Stimulated activated memory B cell treated with anti-CD40 and anti-IgM and Interleukin-4, amounts not matched to agents 10 μg/mL and 1 μg/mL and 100 μg/mL, for 72 hours (primary cell): ENCODE measurements around the gene NALCN.

Experiments
- ATAC-seq: fragments of 150-1000 bp; cut with Tn5 transposase; 2 replicates; pipeline ENCODE4 v1.10.0; 2021
- H3K27ac Mint-ChIP-seq: one replicate; pipeline ENCODE4 v1.8.0; 2022; ENCODE audit warnings: mild to moderate bottlenecking, mixed read lengths
- H3K27me3 Mint-ChIP-seq: one replicate; pipeline ENCODE4 v1.8.0; 2022; ENCODE audit warnings: mixed read lengths
- H3K36me3 Mint-ChIP-seq: one replicate; pipeline ENCODE4 v1.8.0; 2022; ENCODE audit warnings: mixed read lengths
- H3K4me1 Mint-ChIP-seq: one replicate; pipeline ENCODE4 v1.8.0; 2022; ENCODE audit warnings: mixed read lengths
- H3K4me3 Mint-ChIP-seq: one replicate; pipeline ENCODE4 v1.8.0; 2022; ENCODE audit warnings: mild to moderate bottlenecking, moderate library complexity, mixed read lengths
- H3K9me3 Mint-ChIP-seq: one replicate; pipeline ENCODE4 v1.8.0; 2022; ENCODE audit warnings: mixed read lengths

NALCN gene

DNA sequence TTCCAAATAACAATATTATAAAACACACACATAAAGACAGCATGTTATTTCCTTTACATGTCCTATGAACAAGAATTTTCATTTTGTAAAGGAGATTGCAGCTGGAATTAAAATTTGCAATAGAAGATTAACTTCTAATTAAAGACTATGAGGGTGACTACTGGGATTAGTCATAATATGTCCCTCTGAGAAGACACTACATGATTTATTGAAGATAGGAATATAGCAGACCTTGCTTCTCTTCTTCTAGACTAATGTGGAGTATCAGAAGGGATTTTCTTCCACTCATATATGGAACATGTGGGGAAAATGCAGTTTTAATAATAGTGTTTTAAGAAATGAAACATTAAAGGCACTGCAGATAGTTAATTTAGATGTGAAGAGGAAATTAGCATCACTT, 177.8 kb downstream of the NALCN start:
- no peaks in the 10 kb centered on the region for H3K9me3 Mint-ChIP-seq
- no peaks in the 10 kb centered on the region for H3K36me3 Mint-ChIP-seq
- no peak for ATAC-seq
- H3K27me3 Mint-ChIP-seq = peaks cover 12% of the 10 kb centered on the region
- H3K4me3 Mint-ChIP-seq = no peak overlapping the region
- no peaks in the 10 kb centered on the region for H3K4me1 Mint-ChIP-seq
- no peak overlapping the region for H3K27ac Mint-ChIP-seq

DNA sequence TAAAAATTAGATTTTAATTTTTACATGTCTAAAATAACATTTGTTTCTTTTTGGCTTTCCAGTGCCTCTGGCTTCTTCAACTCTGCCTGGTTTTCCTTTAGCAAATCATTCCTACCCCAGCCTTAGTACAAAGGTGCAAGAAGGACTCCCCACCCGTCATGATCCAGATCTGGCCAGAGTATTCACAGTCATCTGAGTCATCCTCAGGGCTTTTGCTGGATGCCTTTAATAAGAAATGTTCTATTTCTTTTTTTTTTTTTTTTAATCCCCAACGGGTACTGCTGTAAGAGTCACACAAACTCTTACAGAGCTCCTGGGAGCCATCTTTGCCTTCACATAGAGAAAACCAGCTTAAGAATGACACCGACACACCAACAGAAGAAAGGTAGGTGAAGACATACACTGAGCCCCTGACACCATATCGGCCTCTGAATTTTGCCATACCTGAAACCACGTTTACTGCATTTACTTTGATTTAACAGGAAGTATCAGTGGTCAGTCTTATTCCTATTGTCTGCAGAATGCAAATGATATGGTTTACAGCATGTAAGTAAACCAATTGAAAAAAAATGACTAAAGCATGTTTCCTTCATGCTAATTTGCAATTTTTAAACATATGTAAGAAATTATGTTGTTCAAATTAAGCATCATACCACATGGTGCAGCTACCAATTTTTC, 184.4 kb downstream of the NALCN start:
- H3K4me1 Mint-ChIP-seq = no peaks in the 10 kb centered on the region
- no peak overlapping the region for H3K4me3 Mint-ChIP-seq
- no peaks in the 10 kb centered on the region for H3K36me3 Mint-ChIP-seq
- peaks cover 3% of the 10 kb centered on the region for H3K9me3 Mint-ChIP-seq
- H3K27me3 Mint-ChIP-seq = no peaks in the 10 kb centered on the region
- ATAC-seq = no peak
- no peak overlapping the region for H3K27ac Mint-ChIP-seq

DNA sequence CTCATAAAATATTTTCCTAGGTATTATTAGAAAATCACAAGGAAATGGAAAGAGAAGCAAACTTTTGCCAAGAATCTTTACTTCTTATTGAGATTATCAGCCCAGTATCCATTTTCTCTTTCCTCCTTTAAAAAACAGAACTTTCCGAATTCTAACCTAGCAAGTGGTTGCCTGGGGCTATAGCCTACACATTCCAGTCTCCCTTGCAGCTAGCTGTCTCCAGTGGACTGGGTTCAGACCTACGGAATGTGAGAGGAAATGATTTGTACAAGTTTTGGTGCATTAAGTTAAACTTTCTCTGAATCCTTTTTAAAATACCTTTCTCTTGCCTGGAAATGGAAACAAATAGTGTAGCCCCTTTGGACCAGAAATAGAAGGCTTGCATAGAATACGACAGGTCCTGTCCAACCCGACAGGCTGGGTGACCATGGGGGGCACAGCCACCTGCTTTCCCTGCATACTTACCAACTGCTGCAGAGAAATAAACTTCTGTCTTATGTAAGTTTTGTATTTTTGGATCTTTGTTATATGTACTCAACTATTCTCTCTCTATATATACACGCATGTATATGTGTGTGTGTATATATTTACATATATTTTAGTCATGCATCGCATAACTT, 185.9 kb downstream of the NALCN start:
- H3K36me3 Mint-ChIP-seq = no peaks in the 10 kb centered on the region
- H3K27me3 Mint-ChIP-seq = no peaks in the 10 kb centered on the region
- no peak overlapping the region for H3K27ac Mint-ChIP-seq
- ATAC-seq = no peak
- H3K4me1 Mint-ChIP-seq = no peaks in the 10 kb centered on the region
- H3K4me3 Mint-ChIP-seq = no peak overlapping the region
- peaks cover 3% of the 10 kb centered on the region for H3K9me3 Mint-ChIP-seq

DNA sequence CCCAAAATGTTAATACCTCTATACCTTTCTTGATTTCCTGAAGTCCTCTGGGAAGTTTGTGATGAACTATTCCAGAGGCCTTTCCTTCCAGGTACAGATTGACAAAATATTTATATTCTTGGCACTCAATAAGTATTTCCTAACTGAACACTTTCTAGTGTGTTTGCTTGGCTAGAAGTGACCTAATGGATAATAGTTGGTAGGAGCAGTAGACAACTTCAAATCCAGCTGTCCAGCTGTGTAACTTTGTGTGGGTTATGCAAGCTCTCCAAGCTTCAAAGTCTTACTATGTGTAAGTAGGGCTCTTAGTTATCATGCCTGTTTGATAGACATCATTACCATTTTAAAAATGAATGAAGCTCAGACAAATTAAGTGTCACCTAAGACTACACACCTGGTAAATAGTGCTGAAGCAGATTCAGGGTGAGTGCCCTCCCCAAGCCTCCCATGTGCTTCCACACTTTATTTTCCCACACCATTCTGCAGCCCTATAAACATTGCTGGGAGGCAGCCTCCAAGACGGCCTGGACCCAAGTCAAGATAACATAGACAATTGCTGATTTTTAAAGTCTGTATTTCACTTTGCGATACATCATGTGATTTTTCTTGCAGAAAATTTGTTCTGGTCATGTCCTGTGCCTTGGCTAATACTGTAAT, 196.6 kb downstream of the NALCN start:
- ATAC-seq = no peak
- H3K9me3 Mint-ChIP-seq = no peaks in the 10 kb centered on the region
- H3K36me3 Mint-ChIP-seq = no peaks in the 10 kb centered on the region
- no peak overlapping the region for H3K4me3 Mint-ChIP-seq
- H3K27me3 Mint-ChIP-seq = no peaks in the 10 kb centered on the region
- H3K4me1 Mint-ChIP-seq = no peaks in the 10 kb centered on the region
- no peak overlapping the region for H3K27ac Mint-ChIP-seq

DNA sequence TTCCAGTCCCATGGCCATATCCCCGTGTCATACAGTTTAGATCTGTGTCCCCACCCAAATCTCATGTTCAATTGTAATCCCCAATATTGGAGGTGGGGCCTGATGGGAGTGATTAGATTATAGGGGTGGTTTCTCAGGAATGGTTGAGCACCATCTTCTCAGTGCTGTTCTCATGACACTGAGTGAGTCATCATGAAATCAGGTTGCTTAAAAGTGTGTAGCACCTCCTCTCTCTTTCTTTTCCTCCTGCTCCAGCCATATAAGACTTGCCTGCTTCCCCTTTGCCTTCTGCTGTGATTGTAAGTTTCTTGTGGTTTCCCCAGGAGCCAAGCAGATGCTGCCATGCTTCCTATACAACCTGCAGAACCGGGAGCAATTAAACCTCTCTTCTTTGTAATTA, 197.8 kb downstream of the NALCN start:
- Mint-ChIP-seq H3K27ac (no peak overlapping the region), H3K36me3 (no peaks in the 10 kb centered on the region), H3K9me3 (no peaks in the 10 kb centered on the region), H3K4me1 (no peaks in the 10 kb centered on the region), H3K27me3 (no peaks in the 10 kb centered on the region), H3K4me3 (no peak overlapping the region)
- no peak for ATAC-seq

DNA sequence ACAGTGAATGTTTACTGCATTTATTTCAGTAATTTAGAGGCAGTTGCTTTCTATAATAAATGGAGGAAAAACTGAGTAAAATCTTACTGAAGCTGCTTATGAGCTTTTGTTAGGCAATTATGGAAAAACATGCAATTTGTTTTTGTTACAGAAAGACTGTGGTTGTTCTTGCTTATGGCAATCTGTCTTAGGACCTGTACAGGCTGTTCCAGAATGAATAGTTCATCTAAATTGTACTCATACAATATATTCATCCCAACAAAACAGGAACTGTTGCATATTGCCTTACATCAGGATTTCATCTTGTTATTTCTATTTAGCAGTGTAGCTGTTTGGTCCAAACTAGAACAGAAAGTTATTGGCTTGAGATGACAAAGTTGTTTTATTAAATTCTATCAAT, 199.2 kb downstream of the NALCN start:
- no peaks in the 10 kb centered on the region for H3K27me3 Mint-ChIP-seq
- no peak for ATAC-seq
- no peaks in the 10 kb centered on the region for H3K4me1 Mint-ChIP-seq
- H3K4me3 Mint-ChIP-seq = no peak overlapping the region
- H3K36me3 Mint-ChIP-seq = no peaks in the 10 kb centered on the region
- H3K9me3 Mint-ChIP-seq = peaks cover 4% of the 10 kb centered on the region
- no peak overlapping the region for H3K27ac Mint-ChIP-seq

DNA sequence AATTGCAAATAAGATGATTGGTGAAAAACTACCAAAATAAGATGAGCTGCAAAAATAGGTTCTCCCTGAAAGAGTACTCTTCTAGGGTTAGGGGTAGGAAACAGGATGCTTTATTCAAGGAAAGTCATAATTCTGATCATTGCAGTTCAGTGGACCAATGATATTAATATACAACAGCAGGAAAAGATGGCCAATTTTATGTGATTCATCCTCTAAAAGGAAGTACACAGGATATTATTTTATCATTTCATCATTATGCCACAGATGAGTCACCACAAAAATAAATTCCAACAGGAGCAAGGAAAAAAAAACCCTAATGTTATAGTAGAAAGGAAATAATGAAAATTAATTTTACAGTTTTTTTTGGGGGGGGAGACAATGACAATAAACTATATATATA, 205.0 kb downstream of the NALCN start:
- Mint-ChIP-seq H3K4me1 (no peaks in the 10 kb centered on the region), H3K27me3 (no peaks in the 10 kb centered on the region), H3K36me3 (no peaks in the 10 kb centered on the region), H3K27ac (no peak overlapping the region), H3K9me3 (peaks cover 13% of the 10 kb centered on the region), H3K4me3 (no peak overlapping the region)
- no peak for ATAC-seq

DNA sequence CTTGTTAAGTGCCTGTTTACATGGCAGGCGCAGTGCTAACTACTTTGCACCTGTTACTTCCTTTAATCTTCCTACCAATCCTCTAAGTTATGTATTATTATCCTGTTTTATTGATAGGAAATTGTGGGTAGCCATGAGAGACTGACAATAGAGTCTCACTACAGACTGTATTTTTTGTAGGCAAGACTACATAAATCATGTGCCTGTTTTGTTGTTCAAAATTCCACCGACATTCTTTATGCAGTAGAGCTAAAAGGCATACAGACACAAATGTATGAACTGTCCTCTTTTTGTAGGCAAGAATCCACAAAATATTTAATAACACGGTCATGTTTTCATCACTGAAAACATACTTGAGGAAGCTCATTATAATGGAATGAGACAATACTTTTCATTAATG, 205.5 kb downstream of the NALCN start:
- peaks cover 13% of the 10 kb centered on the region for H3K9me3 Mint-ChIP-seq
- H3K27ac Mint-ChIP-seq = no peak overlapping the region
- no peaks in the 10 kb centered on the region for H3K4me1 Mint-ChIP-seq
- H3K36me3 Mint-ChIP-seq = no peaks in the 10 kb centered on the region
- no peaks in the 10 kb centered on the region for H3K27me3 Mint-ChIP-seq
- no peak overlapping the region for H3K4me3 Mint-ChIP-seq
- ATAC-seq = no peak

DNA sequence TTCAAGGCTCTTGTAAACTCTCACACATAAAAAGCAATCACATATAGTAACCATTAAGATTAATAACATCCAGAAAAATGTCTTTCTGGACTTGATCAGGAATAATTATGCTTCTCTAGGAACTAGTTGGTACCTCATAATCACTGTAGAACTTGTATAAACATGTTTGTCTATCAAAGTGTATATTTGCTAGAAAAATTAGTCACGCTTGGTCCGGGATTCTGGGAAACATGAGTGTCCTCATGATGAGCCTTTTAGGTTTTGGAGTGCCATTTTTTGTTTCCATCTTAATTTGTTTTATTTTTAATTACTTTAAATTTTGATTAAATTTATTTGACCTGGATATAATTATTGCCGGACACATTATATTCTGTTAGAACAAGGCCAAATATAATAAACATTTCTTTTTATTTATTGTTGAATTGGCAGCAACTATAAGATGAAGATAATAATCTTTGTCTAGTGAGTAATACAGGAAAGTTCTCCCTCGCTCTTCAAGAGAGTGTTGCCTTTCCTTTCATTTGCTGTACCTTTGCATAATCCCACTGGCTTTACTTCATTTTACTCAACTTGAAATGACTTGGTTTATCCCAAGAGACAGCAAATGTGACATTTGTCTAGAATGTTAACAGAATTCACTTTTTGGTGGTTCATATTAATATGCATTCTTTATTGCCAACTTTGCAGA, 207.0 kb downstream of the NALCN start:
- Mint-ChIP-seq H3K9me3 (peaks cover 13% of the 10 kb centered on the region), H3K36me3 (no peaks in the 10 kb centered on the region), H3K27ac (no peak overlapping the region), H3K4me3 (no peak overlapping the region), H3K27me3 (no peaks in the 10 kb centered on the region), H3K4me1 (no peaks in the 10 kb centered on the region)
- ATAC-seq = no peak

DNA sequence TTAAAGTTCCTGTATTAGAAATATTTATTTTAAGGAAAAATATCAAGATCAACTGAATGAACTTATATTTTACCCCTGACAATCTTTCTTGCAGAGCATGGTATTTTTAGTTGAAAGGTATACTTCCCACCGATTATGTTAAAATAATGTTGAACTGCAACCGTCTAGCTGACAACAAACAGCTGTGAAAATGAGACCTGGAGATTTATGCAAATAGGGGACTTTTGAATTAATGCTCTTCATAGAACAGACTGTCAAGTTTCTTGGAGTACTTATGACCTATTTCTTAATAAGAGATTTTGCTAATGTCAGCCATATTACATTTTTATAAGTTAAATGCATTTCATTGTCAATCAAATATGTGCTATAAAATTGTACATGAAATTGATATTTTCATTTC, 210.9 kb downstream of the NALCN start:
- peaks cover 7% of the 10 kb centered on the region for H3K9me3 Mint-ChIP-seq
- no peak overlapping the region for H3K4me3 Mint-ChIP-seq
- no peaks in the 10 kb centered on the region for H3K4me1 Mint-ChIP-seq
- no peak overlapping the region for H3K27ac Mint-ChIP-seq
- no peaks in the 10 kb centered on the region for H3K27me3 Mint-ChIP-seq
- no peaks in the 10 kb centered on the region for H3K36me3 Mint-ChIP-seq
- no peak for ATAC-seq

DNA sequence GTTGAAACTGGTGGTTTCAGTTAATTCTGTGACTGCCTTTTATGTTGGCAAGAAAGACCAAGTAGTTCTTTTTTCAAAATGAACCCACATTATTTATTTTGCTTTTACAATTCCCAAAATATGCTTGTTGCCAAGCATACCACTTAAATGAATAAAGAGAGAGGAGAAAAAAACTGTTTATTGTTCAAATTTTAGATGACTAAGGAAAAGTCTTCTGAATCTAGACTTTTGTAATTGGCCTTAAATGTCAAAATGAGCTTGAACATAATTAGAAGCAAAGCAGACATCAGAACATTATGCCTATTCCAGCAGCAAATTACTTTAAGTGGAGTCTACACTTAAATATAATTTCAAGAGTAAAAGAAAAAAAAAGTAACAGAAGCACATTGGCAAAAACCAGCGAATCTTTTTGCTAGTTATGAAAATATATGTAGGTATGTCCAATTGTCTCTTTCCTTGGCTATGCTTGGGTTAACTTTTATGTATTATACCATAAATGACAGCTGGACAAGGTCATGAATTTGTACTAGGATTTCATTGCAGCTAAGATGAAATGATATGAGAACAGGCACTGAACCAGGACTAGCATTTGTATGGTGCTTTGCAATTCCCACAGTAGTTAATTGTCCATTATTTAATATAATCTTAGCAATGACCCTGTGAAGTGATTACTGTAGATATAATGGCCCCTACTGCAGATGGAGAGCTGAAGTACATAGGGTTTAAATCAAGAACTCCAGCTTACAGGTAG, 211.9 kb downstream of the NALCN start:
- H3K4me1 Mint-ChIP-seq = no peaks in the 10 kb centered on the region
- no peaks in the 10 kb centered on the region for H3K27me3 Mint-ChIP-seq
- H3K4me3 Mint-ChIP-seq = no peak overlapping the region
- H3K27ac Mint-ChIP-seq = no peak overlapping the region
- ATAC-seq = no peak
- peaks cover 7% of the 10 kb centered on the region for H3K9me3 Mint-ChIP-seq
- no peaks in the 10 kb centered on the region for H3K36me3 Mint-ChIP-seq

DNA sequence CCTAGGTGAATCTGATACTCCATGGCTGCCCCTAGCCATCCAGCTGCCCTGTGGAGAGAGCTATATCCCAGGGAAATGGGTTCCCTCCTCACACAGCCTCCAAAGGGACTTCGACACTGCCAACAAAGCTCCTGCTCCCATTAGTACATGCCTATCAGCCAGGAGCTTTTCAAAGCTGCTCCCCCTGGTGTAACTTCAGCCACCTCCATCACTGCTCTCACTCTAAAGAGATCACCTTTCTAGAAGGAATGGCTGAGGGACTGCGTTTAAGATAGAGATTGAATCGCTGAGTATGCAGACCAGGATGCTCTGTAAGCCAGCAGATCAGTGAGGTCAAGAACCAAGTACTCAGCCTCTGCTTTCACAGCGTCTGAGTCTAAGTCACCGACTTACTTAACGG, 213.7 kb downstream of the NALCN start:
- no peaks in the 10 kb centered on the region for H3K27me3 Mint-ChIP-seq
- no peak overlapping the region for H3K27ac Mint-ChIP-seq
- H3K9me3 Mint-ChIP-seq = peaks cover 5% of the 10 kb centered on the region
- H3K36me3 Mint-ChIP-seq = no peaks in the 10 kb centered on the region
- H3K4me1 Mint-ChIP-seq = no peaks in the 10 kb centered on the region
- no peak for ATAC-seq
- H3K4me3 Mint-ChIP-seq = no peak overlapping the region

DNA sequence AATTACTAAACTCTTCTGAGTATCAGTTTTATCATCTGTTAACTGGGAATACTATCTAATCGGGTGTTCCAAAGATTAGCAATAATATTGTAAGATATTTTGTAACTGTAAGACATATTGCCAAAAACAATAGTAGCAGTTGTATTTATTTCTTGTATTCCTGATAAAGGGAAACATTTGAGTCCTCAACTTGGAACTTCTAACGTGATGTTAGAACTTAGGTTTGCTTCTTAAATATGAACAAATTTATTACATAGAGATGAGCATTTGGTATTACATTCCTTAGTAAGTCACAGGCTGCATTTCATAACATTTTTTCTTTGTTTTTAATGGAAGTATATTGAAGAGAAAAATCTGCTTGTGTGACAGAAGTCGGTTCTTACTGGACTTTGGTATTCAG, 225.3 kb downstream of the NALCN start:
- peaks cover 7% of the 10 kb centered on the region for H3K27me3 Mint-ChIP-seq
- no peaks in the 10 kb centered on the region for H3K4me1 Mint-ChIP-seq
- no peak overlapping the region for H3K4me3 Mint-ChIP-seq
- no peaks in the 10 kb centered on the region for H3K9me3 Mint-ChIP-seq
- no peak for ATAC-seq
- no peaks in the 10 kb centered on the region for H3K36me3 Mint-ChIP-seq
- no peak overlapping the region for H3K27ac Mint-ChIP-seq

DNA sequence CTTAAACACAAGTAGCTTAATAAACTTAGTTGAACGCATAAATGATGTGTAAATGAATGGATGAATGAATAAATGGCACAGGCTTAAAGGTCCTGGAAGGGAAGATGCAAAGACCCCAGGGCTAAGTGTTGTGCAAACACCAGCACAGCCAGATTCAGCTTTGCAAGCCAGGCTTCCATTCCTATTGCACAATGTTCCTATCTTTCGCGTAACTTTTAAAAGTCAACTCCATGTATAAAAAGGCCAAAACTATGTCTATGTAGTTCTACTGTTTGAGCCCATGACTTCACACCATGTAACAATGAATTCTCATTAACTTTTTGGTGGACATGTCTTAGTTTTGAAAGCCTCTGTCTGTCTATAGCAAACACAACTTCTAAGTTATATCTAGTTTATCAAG, 226.0 kb downstream of the NALCN start:
- ATAC-seq = no peak

DNA sequence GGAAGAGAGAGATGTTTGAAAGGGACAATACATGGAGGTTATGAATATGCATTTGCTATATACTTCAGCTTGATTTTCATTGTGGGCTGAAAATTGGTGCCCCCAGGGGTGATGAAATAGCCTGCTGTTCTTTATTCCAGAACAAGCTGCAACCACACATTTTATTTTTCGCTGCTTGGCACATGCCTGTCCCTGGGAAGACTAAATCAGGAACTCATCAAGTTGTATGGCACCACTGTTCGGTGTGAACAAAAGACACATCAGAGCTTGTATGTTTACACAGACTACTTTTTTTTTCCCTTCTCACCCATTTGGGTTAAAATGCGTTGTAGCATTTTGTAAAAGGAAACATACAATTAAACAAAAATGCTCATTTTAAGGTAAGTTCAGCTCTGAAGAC, 230.7 kb downstream of the NALCN start:
- Mint-ChIP-seq H3K27ac (no peak overlapping the region), H3K27me3 (no peaks in the 10 kb centered on the region), H3K4me1 (no peaks in the 10 kb centered on the region), H3K36me3 (no peaks in the 10 kb centered on the region), H3K9me3 (no peaks in the 10 kb centered on the region), H3K4me3 (no peak overlapping the region)
- no peak for ATAC-seq

More for the DNA sequence above, 226.0 kb downstream of the NALCN start:
- Mint-ChIP-seq H3K27me3 (peaks cover 7% of the 10 kb centered on the region), H3K36me3 (no peaks in the 10 kb centered on the region), H3K9me3 (no peaks in the 10 kb centered on the region), H3K4me3 (no peak overlapping the region), H3K4me1 (no peaks in the 10 kb centered on the region), H3K27ac (no peak overlapping the region)
